ENCODE results near the gene SRSF4.
A peak's percentile ranks its signal among the peaks of the same experiment; 100 is the strongest.
"Not testable (repeated sequence)": the region's sequence is repeated elsewhere in the genome, so short reads cannot be mapped to it uniquely, and the experiment has no call there.

The SRSF4 gene

DNA sequence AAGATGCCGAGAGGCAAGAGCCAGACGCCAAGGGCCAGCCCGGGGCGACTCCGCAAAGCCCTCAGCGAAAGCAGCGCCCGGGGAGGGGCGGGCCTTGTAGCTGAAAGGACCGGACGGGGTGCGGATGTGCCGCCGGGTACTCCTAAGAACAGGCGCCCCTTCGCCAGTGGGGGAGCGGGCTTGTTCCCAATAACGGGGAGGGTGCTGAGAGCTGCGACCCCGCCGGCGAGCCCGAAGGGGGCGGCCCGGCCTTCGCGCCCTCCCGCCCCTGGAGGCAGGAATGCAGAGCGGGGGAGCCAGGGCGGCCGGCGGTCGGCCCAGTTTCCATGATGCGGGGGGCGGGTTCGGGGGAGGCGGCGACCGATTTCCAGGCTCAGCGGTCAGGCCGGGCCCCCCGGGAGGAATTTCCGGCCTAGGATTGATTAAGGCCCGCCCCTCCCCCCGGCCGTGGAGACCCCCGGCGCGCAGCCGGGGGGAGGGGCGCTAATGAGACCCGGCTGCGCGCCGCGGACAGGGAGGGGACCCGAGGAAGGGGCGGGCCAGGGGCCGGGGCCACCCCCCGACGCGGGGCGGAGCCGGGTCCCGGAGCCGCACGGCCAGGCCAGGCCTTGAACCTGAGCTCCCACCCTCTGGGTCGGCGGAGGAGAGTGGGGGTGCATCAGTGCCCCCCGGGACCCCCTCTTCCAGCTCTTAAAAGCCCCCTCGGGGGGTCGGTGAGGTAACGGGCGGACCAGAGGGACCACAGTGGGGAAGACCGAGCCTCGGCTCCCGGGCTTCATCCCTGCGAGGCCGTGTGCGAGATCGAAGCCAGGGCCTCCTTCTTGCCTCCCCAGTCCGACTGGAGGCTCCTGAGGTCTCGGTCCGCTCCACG, 57.1 kb downstream of the SRSF4 start:
- DNase-seq: peak; percentile 82

DNA sequence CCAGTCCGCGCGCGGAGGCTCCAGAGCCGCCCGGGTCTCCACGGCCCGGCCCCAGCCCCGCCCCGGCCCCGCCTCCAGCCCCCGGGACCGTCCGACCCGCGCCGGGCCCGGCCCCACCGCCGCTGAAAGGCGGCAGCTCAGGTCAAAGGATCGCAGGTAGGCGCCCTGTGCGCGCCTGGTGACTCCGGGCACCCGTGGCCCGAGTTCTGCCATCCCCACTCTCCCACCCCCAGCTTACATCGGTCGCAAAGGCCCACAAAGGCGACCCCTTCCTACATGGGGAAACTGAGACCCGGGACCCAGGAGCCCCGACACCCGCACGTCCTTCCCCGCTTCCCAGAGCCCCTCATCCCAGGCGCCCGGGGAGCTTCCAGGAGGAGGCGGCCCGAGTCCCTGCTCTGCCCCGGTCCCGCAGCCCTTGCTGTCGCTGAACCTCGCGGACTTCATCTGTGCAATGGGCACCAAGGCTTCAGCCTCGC, 57.8 kb downstream of the SRSF4 start, which contains the start of gene TMEM200B:
TMEM200B (minus strand) TSS at position 17 of the 479 bp plus-strand sequence. CDS start 2,075 bp downstream, outside the sequence.
- no peak for DNase-seq

DNA sequence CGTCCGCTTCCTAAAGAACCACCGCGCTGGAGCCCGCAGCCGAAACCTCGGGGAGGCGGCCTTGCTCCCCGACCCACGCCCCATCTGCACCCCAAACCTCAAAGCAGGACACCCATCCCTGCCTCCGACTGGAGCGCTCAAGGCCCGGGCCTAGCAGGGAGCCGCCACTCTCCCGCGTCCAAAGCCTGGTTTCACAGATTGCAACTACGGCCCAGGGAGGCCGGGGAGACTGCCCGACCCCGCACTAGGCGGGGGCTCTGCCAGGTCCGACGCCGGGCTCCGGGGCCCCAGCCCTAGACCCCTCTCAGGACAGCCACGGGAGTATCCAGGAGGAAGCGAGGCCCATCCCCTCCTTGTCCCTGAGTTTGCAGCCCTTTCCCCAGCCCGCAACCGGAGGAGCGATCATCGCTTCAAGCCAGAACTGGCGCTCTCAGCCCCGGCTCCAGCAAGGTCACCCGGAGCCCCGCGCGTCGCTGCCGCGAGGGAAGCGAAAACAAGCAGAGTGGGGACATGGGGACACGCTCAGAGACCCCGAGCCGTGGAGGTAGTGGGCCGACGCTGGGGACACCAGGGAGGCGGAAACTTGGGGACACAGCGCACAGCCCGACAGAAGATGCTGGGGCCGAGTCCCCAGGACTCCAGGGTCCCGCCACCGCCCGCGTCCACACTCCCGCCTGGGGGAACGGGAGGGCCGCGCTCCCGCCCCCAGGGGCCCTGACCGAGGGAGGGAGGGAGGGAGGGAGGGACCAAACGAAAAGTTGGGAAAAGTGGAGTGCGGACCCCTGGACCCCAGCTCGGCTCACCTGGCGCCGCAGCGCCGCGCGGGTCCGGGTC, 58.4 kb downstream of the SRSF4 start:
- DNase-seq: peak; percentile 72

DNA sequence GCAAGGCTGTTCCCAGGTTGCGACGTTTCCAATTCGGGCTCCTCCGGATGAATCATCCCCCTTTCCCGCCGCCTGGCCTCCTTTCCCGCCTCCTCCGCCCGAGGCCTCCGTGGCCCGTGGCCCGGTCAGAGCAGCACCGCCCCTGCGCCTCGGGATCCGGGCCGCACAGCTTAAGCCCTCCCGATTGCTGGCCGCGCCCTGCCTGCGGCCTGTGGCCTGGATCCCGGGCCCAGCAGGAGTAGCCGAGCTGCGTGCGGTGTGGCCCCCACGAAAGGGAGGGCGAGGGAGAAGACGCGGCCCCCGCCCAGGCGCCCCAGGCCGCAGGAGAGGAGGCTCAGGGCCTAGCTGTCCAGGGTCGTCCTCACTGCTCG, 59.0 kb downstream of the SRSF4 start:
- no peak for DNase-seq

DNA sequence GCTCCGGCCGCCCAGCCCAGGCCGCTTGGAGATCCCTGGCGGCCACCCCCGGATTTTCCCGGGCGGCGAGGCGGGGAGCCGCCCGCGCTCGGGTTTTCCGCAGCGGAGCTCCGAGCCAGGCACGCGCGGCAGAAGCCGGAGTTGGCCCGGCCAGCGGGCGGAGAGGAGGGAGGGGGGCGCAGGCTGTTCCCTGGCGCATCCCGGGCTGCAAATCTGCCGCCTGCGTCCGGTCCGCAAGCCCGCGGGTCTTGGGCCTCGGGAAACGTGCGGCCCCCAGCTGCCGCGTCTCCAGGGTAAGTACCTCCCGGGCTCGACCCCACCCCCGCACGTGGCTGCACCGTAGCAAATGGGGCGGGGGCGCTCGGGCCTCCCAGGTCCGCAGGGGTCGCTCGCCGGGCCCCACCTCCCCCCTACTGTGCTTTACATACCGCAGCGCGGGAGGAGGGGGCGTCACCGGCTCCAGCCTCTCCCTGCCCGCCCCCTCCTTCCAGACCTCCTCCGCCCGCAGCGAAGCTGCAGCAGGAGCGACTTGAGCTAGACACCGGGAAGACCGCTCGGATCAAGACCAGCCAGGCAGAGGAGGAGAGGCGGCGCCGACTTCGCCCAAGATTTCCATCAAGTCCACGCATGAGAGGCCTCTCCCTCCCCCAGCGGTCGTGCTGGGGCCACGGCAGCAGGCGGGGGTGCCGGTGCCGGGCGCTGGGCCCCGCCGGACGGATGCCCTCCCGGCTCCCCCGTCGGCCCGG, 59.6 kb downstream of the SRSF4 start:
- peak; percentile 72 for DNase-seq

DNA sequence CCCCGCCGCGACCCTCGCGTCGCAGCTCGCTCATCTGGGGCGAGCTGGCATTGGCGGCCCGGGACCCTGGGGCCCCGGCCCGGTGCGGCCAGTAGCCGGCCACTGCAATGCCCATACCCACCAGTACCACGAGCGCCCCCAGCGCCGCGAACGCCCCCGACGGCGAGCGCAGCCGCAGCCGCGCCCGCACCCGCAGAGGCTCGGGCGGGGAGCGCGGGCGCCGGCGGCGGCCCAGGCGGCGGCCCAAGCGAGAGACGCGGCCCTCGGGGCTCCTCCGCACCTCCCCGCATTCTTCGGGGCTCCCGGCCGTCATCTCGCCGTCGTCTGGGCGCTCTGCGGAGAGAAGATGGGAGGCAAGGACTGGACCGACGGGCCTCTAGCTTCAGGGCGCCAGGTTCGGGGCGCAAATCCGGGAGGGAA, 60.2 kb downstream of the SRSF4 start:
- no peak for DNase-seq

DNA sequence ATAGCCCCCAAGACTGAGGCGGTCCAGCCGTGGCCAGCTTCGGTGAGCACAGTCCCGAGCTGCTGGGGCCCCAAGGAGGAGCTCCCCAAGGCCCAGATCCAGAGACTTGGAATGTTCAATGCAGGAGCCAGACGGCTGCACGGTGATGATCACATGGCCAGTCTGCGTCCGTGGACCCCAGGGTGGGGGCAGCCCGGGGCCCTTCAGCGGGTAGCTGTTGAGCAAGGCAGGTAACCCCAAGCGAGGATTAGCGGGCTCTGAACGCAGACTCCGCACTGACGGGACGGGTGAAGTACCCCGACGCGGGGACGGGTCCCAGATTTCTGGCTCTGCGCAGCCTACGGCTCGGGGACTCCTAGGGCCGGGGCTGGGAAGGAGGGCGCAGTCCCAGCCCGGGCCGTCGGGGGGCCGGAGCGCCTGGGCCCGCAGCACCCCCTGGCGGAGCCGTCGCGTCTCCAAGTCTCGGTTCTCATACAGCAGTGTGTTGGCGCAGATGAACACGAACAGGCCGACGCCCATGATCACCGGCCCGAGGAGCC, 60.7 kb downstream of the SRSF4 start:
- peak; percentile 72 for DNase-seq

DNA sequence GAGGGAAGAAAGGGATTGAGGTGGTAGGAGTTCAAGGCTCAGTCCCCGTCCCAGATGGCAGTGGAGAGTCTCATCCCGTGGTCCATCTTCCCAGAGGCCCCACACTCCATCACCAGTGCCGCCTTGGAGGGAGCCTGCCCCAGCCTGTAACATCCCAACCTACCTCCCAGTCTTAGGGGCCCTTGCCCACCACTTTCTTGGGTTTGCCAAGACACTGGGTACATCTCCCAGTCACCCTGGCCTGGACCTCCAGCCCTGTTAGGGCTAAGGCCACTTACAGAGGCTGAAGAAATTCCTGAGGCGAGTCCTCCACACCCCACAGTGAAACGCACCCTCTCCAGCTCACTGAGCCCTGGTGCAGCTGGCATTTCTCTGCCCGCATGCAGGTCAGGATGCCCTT, 61.3 kb downstream of the SRSF4 start:
- no peak for DNase-seq

DNA sequence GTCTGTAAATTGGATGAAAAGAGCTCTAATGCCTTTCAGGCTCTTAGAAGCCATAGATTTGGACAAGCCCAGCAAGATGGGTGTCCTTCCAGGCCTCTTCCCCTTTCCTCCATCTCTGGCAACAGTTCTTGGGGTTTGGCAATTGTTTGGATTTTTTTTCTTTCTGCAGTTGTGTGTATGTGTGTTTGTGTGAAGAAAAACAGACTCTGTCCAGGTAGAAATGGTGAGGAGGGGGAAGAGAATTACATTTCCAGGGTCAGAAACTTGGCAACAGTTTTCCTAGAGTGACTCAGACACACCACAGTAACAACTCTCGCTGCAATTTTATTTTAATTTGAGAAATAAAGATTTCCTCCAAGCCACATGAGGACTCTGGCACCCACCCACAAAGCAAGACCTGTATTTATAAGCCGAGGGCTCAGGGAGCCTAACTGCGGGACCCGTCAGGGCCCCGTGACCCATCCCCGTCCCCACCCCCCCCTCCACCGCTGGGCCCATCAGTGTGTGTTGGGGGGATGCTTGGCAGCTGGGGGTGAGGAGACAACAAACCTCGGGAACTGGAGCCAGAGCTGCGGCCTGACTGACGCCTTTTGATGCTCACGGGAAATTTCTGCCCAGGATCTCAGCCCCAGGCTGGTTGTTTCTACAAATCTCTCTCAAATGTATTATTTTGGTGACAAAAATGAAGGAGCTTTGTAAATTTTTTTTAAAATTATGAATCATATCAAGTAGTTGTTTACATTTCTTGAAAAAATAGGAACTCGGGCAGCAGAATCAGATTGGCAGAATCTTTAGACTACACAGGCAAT, 62.4 kb downstream of the SRSF4 start:
- DNase-seq: no peak

DNA sequence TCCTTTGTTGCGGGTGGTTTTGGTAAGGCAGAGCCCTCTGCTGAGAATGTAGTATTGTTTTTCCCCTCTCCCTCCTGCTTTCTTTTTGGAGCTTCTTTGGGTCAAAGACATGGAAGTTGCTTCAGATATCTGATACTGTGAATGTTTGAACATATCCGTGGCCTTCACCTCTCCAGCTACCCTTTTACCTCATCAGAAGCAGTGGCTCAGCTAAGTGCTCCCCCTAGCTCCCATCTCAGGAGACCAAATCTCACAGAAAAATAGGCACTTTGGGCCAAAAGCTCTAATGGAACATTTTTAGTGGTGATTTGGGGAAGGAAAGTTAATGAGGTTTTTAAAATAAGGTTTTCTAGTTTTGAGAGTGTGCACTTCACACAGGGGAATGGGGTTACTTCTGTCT, 64.3 kb downstream of the SRSF4 start:
- no peak for DNase-seq

DNA sequence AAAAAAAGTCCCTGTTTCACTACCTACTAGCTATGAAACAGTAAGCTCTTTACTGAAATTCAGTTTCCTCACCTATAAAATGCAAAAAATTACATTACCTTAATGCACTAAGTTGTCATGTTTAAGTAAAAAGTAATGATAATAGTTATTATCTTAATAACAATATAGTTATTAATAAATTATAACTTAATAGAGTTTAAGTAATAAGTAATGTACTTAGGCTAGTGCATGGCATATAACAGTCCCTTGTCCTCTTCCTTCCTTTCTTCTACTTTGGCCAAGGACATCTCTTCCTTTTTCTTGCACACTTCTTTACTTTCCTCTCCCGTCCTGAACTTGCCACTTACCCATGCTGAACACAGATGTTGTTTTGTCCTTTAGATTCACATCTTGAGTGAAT, 67.0 kb downstream of the SRSF4 start:
- DNase-seq: no peak

DNA sequence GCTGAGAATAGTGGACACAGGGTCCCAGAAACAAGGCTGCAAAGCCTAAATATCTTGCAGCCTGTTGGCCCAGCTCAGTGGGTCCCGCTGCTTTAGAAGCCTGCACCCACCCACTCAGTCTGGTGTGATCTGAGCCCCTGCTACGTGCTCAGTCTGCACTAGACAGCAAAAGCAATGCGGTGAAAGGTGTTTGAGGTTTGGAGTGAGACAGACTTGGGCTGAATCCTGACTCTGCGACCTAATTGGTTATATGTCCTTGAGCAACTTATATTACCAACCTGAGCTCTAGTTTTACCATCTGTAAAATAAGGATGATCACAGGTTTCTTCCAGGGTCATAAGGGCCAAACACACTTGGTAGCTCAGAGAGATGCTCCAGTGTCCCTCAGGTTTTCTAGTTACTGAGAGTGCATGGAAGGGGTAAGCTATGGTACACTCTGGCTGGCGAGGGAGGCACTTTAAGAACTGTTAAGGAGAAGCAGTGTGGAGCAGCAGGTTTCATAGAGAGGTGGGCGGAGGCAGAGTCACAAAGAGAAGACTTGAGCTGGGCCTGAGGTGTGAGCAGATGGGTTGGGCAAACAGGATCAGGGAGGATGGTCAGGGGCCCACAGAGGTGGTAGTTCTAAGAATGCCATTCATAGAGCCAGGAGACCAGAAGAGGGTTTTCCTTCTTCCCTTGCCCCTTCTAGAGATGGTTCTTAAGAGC, 68.1 kb downstream of the SRSF4 start:
- DNase-seq: no peak

DNA sequence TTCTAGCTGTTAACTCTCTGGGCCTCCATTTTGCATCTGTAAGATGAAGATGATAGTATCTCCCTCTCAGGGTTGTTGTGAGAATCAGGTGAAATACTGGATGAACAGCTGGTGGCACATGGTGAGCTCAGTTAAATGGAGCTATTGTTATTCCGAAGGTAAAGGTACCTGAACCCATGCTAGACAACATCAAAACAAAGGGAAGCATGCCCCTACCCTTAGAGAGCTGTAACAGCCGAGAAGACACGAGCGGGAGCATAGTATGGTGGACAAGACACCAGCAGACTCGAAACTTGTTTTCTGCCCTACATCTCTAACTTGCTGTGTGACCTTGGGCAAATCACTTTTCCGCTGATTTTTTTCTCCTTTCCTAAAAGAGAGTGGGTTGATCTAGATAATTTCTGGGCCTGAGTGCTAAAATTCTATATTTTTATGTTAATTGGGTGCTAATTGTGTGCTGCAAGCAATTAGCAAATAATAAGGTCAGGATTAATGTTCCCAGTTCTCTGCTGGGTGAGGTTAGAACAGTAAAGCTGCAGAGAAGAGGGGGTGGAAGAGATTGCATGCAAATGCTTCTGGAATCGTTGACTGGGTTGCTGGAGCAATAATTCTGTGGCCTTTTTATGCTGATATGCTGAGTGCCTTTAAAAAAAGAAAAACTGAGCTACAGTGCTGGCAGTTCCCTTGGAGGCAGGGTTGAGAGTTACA, 68.8 kb downstream of the SRSF4 start:
- no peak for DNase-seq

DNA sequence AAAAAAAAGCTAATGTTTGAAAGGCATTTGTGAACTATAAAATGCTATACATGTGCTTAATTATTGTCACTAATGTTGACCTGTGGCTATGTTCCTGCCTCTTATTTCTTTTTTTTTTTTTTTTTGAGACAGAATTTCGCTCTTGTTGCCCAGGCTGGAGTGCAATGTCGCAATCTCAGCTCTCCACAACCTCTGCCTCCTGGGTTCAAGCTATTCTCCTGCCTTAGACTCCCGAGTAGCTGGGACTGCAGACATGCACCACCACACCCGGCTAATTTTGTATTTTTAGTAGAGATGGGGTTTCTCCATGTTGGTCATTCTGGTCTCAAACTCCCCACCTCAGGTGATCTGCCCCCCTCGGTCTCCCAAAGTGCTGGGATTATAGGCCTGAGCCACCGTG, 73.7 kb downstream of the SRSF4 start:
- DNase-seq: not testable (repeated sequence)

DNA sequence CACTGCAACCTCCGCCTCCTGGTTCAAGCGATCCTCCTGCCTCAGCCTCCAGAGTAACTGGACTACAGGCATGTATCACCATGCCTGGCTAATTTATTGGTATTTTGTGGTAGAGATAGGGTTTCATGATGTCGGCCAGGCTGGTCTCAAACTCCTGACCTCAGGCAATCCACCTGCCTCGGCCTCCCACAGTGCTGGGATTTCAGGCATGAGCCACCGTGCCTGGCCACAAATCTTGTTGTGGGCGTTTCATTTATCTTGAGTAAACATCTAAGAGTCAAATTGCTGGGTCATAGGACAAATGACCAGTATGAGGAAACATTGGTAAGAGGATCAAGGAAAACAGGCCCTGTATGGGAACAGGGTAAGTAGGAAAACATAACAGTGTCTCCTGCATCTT, 75.9 kb downstream of the SRSF4 start:
- DNase-seq: no peak

DNA sequence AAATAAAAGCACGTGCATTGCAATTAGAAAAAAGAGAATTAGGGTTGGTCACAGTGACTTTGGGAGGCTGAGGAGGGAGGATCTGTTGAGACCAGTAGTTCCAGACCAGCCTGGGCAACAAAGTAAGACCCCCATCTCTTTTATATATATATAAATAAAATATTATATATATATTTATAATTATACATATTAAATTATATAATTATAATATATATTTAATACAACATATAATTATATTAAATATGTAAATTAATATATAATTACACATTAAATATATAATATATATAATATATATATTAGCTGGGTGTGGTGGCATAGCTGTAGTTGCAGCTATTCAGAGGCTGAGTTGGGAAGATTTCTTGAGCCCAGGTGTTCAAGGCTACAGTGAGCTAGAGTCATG, 81.2 kb downstream of the SRSF4 start:
- no peak for DNase-seq

DNA sequence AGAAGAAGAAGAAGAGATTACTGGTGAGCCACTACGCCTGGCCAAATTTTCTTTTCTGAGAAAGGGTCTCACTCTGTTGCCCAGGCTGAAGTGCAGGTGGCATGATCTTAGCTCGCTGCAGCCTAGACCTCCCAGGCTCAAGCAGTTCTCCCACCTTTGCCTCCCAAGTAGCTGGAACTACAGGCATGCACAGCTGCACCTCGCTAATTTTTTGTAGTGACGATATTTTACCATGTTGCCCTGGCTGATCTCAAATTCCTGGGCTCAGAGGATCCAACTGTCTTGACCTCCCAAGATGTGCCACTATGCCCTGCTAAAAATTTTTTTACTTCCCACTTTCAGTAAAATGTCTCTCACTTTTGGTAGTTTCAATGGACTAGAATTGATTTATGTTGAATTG, 82.4 kb downstream of the SRSF4 start:
- no peak for DNase-seq
